Measurements from ENCODE around the gene TUBGCP5. TPM values are rescaled to one million over a fixed set of nuclear protein-coding genes. Genes with fewer than 3 reads are reported as not detected.

Gene TUBGCP5
- total and polyA plus RNA-seq, 2 experiments from 2014 or later = 12.0 to 21.7 TPM

- TF ChIP-seq EZH2phosphoT487 (IDR thresholded peaks at IDR 0.05; ENCODE audit: unreplicated experiment) (no peak), NANOG (IDR thresholded peaks at IDR 0.05; ENCODE audit: borderline replicate concordance) (no peak), ZNF114 (CRISPR knock-in tag; IDR thresholded peaks at IDR 0.05) (no peak), POLR2AphosphoS5 (IDR thresholded peaks at IDR 0.05; ENCODE audit: low read depth) (no peak)
Measured at GRCh38 chr15:23003736-23004135, 35.6 kb downstream of the TUBGCP5 start (continued).

- no peak overlapping the region for H3K4me3 Mint-ChIP-seq
- Histone ChIP-seq H4K20me1 (replicated peaks; ENCODE audit: insufficient read depth) (peaks cover 6% of the 10 kb centered on the region; the same call in 1 of the 2 replicates), H3K4me3 (no peak overlapping the region), H3K36me3 (ENCODE audit: insufficient read depth) (peaks cover 17% of the 10 kb centered on the region), H3K27ac (ENCODE audit: low read depth) (no peak overlapping the region), H3K4me1 (ENCODE audit: insufficient read depth) (no peaks in the 10 kb centered on the region), H3K27me3 (ENCODE audit: insufficient read depth) (no peaks in the 10 kb centered on the region), H3F3A (replicated peaks; ENCODE audit: low read depth) (no peaks in the 10 kb centered on the region), H2AFZ (no peak overlapping the region), H3K9me2 (ENCODE audit: insufficient read depth) (no peaks in the 10 kb centered on the region), H3K79me2 (replicated peaks; ENCODE audit: insufficient read depth) (no peaks in the 10 kb centered on the region), H3K4me2 (no peak overlapping the region)
- no peaks in the 10 kb centered on the region for H3K27me3 Mint-ChIP-seq (ENCODE audit: insufficient read depth, low read depth, poor library complexity)
- DNase-seq (ENCODE audit: low spot score) = no peak
- TF ChIP-seq ETS1 (IDR thresholded peaks at IDR 0.05) (no peak), REST (IDR thresholded peaks at IDR 0.05; ENCODE audit: unreplicated experiment) (no peak), CTCF (conservative IDR thresholded peaks at IDR 0.05; ENCODE audit: low read depth in 2 of 2) (no peak), ZNF462 (CRISPR knock-in tag; IDR thresholded peaks at IDR 0.05) (no peak), EZH2phosphoT487 (IDR thresholded peaks at IDR 0.05; ENCODE audit: unreplicated experiment) (no peak), NANOG (IDR thresholded peaks at IDR 0.05; ENCODE audit: borderline replicate concordance) (no peak), ZNF114 (CRISPR knock-in tag; IDR thresholded peaks at IDR 0.05) (no peak), STAT1 (IDR thresholded peaks at IDR 0.05; ENCODE audit: unreplicated experiment) (no peak), EZH2 (IDR thresholded peaks at IDR 0.05; ENCODE audit: low read depth, unreplicated experiment) (no peak), POLR2AphosphoS5 (IDR thresholded peaks at IDR 0.05; ENCODE audit: low read depth) (no peak), JUNB (IDR thresholded peaks at IDR 0.05; ENCODE audit: unreplicated experiment) (no peak), ZNF331 (CRISPR knock-in tag; IDR thresholded peaks at IDR 0.05; ENCODE audit: low read depth) (no peak), CREB1 (CRISPR knock-in tag; IDR thresholded peaks at IDR 0.05; ENCODE audit: low read depth) (no peak)
- no peaks in the 10 kb centered on the region for H3K4me1 Mint-ChIP-seq
- no peak for ATAC-seq
- H3K9me3 Mint-ChIP-seq = no peaks in the 10 kb centered on the region
- peaks cover 45% of the 10 kb centered on the region for H3K36me3 Mint-ChIP-seq (ENCODE audit: low read depth)
- H3K27ac Mint-ChIP-seq = no peak overlapping the region
Measured at GRCh38 chr15:23002920-23003319, 36.4 kb downstream of the TUBGCP5 start.
